ENCODE data around the gene CKLF. TPM values are rescaled to one million over a fixed set of nuclear protein-coding genes. Genes with fewer than 3 reads are reported as not detected.

The CKLF gene
- total RNA-seq, 4 donors from 2014 or later = 31.6 to 68.4 (median 49.2) TPM

DNA sequence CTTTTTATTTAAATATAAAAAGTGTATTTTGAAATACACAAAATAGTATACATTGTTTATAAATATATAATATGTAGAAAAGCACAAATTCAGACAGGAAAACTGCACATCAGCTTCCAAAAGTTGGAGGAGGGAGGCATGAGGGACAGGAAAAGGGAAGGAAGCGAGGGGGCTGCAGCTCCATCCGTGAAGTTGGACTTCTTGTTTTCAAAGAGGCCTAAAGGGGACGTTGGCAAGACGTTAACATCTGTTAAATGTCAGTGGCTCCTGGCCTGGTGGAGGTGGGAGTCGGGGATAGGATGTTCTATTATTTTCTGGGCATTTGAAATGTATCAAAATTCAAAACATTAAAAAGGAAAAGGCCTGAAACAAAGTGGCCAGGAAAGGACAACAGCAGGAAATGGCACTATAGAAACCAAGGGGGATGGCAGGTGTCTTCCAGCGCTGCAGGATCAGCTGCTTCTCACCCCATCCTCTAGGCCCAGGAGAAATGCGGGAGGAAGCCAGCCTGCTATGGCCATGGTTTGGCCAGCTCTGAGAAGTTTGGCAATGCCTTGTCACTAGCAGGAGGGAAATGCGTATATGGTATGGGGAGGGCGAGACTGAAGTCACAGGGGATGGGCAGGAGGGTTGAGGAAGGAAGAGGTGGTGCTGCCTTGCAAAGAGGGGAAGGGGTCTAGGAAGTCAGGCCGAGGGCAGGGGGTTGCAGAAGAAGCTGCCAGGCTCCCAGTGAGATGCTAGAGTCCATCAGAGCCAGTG, 33.3 kb downstream of the CKLF start:
- ATAC-seq (ENCODE audit: low FRiP score) (no peak), DNase-seq (ENCODE audit: low spot score) (no peak)
- TF ChIP-seq, protein P1, sequence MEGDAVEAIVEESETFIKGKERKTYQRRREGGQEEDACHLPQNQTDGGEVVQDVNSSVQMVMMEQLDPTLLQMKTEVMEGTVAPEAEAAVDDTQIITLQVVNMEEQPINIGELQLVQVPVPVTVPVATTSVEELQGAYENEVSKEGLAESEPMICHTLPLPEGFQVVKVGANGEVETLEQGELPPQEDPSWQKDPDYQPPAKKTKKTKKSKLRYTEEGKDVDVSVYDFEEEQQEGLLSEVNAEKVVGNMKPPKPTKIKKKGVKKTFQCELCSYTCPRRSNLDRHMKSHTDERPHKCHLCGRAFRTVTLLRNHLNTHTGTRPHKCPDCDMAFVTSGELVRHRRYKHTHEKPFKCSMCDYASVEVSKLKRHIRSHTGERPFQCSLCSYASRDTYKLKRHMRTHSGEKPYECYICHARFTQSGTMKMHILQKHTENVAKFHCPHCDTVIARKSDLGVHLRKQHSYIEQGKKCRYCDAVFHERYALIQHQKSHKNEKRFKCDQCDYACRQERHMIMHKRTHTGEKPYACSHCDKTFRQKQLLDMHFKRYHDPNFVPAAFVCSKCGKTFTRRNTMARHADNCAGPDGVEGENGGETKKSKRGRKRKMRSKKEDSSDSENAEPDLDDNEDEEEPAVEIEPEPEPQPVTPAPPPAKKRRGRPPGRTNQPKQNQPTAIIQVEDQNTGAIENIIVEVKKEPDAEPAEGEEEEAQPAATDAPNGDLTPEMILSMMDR (IDR thresholded peaks at IDR 0.05) = no peak

DNA sequence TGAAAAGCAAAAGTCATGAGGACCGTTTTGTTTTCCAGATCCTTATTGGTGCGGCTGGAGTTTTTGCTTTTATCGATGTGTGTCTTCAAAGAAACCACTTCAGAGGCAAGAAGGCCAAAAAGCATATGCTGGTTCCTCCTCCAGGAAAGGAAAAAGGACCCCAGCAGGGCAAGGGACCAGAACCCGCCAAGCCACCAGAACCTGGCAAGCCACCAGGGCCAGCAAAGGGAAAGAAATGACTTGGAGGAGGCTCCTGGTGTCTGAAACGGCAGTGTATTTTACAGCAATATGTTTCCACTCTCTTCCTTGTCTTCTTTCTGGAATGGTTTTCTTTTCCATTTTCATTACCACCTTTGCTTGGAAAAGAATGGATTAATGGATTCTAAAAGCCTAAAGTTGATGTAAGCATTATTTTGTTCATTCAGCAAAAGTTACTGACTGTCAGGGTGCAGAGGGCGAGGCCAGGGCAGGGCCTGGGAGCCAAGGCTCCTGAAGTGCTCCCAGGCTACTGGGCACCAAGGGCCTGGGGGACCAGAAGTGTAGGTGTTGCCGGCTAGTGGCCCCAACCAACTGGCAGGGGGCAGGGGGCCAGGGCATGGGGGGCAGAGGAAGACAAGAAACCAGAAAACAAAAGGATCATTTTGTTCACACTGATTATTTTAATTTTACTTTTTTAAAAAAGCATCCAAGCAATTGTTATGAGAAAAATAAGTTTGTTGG, 35.7 kb downstream of the CKLF start:
- ATAC-seq (ENCODE audit: low FRiP score) = no peak
- TF ChIP-seq, protein P1 (IDR thresholded peaks at IDR 0.05) = no peak
- DNase-seq (ENCODE audit: low spot score) = no peak

DNA sequence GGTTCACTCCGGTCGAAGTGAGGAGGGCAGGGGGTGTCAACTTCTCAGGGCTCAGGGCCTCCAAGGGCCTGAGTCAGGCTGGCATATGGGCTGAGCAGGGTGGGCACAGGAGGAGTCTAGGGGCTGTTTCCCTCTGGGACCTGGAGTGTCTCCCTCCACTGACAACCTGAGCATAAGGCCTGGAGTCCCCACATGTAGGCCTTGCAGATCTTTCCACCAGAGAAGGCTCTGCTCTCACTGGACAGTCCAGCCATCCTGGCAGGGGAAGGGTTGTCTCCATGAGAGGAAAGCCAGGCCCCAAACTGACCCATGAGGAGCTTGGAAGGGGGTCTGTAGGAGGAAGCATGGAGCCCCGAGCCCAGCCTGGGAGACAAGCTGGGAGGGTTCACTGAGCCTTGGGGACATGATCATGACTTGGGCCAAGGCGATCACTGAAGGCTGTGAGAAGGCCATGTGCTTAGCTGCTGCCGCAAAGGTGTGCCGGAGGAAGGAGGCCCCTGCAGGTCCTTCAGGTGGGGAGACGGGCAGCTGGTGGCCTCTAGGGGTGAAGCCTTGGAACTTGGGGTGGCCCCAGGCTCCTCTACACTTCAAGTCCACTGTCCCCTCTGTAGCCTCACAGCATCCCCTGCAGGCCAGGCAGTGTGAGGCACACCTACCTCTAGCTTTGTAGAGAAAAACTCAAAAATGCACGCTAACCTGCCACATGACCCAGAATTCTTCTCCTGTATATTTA, 36.8 kb downstream of the CKLF start:
- TF ChIP-seq, protein P1 (IDR thresholded peaks at IDR 0.05) = no peak
- ATAC-seq (ENCODE audit: low FRiP score) (no peak), DNase-seq (ENCODE audit: low spot score) (no peak)

DNA sequence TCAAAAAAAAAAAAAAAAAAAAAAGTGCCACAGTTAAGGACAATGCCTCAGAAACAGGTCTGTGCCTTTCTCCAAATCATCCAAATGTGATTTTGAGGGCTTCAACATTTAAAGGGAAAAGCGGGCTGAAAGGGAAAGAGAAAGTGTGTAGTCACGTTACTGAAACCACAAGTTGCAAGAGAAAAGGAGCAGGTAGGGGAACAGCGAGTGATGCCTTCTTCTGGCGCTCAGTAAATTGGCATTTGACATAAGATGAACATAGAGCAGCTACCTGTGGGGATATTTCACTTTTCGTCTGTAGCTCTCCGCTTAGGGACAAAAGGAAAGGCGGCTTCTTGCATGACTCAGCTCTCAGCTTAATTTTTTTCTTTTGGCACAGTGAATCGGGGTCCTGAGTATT, 37.9 kb downstream of the CKLF start:
- ATAC-seq (ENCODE audit: low FRiP score) (no peak), DNase-seq (ENCODE audit: low spot score) (no peak)
- TF ChIP-seq, protein P1 (IDR thresholded peaks at IDR 0.05) = no peak

DNA sequence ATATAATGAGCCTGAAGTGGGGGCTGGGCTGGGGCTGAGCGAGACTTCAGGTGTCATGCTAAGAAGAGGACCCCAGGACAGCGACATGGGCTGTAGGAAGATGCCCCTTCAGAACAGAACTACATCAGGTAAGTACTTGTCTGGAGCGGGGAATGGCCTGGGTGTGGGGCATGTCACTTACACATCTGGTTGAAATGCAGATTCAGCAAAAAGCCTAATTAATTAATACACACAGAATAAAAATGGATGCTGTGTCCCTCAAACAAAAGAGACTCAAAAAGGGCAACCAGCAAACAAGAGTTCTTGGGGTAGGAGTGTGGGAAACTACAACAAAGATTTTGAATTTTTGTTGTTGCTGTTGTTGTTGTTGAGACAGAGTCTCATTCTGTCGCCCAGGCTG, 38.6 kb downstream of the CKLF start:
- ATAC-seq (ENCODE audit: low FRiP score) = no peak
- no peak for DNase-seq (ENCODE audit: low spot score)
- TF ChIP-seq, protein P1 (IDR thresholded peaks at IDR 0.05) = no peak

DNA sequence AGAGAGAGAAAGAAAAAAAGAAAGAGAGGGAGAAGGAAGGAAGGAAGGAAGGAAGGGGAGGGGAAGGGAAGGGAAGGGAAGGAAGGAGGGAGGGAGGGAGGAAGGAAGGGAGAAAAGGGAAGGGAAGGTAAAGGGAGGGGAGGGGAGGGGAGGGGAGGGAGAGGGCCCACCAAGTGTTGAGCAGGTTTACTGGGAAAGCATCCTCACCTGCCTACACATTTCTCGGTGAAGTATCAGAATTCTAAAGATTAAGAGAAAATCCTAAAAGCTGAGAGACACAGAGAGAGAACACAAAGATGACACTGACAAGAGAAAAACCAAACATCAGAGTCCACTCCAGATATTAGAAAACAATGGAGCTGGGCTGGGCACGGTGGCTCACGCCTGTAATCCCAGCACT, 39.9 kb downstream of the CKLF start:
- DNase-seq (ENCODE audit: low spot score) (no peak), ATAC-seq (ENCODE audit: low FRiP score) (no peak)
- TF ChIP-seq, protein P1 (IDR thresholded peaks at IDR 0.05) = no peak
